ENCODE data around the gene GPANK1. TPM values are rescaled to one million over a fixed set of nuclear protein-coding genes. Genes with fewer than 3 reads are reported as not detected.
A peak's percentile ranks its signal among the peaks of the same experiment; 100 is the strongest.

The GPANK1 gene
- total RNA-seq, 1 donor from 2014 or later: 15.4 TPM

GRCh38 chr6:31639043-31639442, 25.8 kb downstream of the GPANK1 start:
- Histone ChIP-seq H3K4me3 (no peak overlapping the region), H3K27me3 (ENCODE audit: low read depth) (no peaks in the 10 kb centered on the region), H3K36me3 (peaks cover 100% of the 10 kb centered on the region), H3K9me3 (no peaks in the 10 kb centered on the region), H3K27ac (no peak overlapping the region), H3K4me1 (no peaks in the 10 kb centered on the region)
- intact Hi-C loops (cut with DNase I): no loop called here
- no peak for DNase-seq
- TF ChIP-seq, protein P1, sequence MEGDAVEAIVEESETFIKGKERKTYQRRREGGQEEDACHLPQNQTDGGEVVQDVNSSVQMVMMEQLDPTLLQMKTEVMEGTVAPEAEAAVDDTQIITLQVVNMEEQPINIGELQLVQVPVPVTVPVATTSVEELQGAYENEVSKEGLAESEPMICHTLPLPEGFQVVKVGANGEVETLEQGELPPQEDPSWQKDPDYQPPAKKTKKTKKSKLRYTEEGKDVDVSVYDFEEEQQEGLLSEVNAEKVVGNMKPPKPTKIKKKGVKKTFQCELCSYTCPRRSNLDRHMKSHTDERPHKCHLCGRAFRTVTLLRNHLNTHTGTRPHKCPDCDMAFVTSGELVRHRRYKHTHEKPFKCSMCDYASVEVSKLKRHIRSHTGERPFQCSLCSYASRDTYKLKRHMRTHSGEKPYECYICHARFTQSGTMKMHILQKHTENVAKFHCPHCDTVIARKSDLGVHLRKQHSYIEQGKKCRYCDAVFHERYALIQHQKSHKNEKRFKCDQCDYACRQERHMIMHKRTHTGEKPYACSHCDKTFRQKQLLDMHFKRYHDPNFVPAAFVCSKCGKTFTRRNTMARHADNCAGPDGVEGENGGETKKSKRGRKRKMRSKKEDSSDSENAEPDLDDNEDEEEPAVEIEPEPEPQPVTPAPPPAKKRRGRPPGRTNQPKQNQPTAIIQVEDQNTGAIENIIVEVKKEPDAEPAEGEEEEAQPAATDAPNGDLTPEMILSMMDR (IDR thresholded peaks at IDR 0.05): no peak
- ATAC-seq: no peak

DNA sequence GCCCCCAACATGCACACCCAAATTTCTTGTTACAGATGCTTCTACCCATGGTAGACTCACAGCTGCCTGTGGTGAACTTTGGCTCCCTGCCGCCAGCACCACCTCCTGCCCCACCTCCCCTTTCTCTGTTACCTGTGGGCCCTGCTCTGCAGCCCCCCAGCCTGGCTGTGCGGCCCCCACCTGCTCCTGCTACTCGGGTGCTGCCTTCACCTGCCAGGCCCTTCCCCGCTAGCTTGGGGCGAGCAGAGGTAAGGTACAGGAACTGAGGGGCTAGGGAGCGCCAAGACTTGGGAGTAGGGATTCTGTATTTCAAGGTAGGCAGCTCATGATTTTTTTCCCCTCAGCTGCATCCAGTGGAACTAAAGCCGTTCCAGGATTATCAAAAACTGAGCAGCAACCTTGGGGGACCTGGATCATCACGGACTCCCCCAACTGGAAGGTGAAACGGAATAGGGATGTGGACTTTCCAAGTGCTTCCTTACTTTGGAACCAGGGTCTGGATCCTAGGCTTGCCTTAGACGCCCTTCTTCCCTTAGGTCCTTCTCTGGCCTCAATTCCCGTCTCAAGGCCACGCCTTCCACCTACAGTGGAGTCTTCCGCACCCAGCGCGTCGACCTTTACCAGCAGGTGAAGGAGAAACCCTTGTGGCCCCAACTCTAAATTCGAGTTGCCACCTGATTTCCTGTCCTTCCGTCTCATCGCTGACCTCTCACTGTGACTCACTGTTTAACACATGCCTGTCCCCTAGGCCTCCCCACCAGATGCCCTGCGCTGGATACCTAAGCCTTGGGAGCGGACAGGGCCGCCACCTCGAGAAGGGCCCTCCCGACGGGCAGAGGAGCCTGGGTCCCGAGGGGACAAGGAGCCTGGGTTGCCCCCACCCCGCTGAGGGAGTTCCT, 27.9 kb downstream of the GPANK1 start:
- no peak overlapping the region for H3K27ac ChIP-seq
- intact Hi-C loops (cut with DNase I): no loop called here
- ATAC-seq: peak in 1 of 2 donors; percentile 10

DNA sequence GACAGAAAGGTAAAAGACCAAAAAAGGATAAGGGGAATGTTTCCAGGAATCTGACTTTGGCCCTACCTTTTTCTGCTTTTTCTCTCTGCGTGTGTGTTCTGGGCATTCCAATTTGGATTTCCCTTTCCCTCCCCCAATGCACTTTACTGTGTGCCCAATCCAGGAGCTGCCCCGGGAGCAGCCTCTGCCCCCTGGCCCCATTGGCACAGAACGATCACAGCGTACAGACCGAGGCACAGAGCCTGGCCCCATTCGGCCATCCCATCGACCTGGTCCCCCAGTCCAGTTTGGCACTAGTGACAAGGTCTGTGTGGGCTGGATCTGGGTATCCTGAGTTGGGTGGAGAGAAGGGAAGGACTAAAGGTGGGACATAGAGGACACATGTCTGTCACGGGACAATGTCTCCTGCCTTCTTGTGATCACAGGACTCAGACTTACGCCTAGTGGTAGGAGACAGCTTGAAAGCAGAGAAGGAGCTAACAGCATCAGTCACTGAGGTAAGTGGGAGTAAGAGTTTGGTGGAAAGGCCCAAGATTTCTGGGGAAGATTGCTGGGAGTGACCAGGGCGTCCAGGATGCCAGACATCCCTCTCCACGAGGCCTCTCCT, 29.7 kb downstream of the GPANK1 start:
- intact Hi-C loops (cut with DNase I): no loop called here
- peaks cover 100% of the 10 kb centered on the region for H3K36me3 ChIP-seq
- TF ChIP-seq, protein P1 (IDR thresholded peaks at IDR 0.05): no peak

More for the DNA sequence above, 27.9 kb downstream of the GPANK1 start:
- TF ChIP-seq, protein P1 (IDR thresholded peaks at IDR 0.05): no peak
- Histone ChIP-seq H3K4me1 (no peaks in the 10 kb centered on the region), H3K36me3 (peaks cover 100% of the 10 kb centered on the region), H3K27me3 (ENCODE audit: low read depth) (no peaks in the 10 kb centered on the region), H3K4me3 (no peak overlapping the region), H3K9me3 (no peaks in the 10 kb centered on the region)
- no peak for DNase-seq

DNA sequence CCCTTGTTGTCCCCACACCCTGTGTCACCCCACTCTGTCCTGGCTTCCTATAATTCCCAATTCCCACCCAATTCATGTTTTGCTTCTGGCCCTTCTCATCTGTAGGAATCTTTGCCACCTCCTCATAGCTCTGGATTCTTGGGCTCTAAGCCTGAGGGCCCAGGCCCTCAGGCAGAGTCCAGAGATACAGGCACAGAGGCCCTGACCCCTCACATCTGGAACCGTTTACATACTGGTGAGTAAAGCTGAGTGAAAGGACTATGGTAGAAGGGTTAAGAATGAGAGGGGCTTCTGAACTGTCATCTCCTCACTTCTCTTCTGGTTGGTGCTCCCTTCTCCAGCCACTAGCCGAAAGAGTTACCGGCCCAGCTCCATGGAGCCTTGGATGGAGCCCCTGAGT, 30.7 kb downstream of the GPANK1 start:
- TF ChIP-seq, protein P1 (IDR thresholded peaks at IDR 0.05): no peak
- no peaks in the 10 kb centered on the region for H3K4me1 ChIP-seq
- no peak overlapping the region for H3K4me3 ChIP-seq
- intact Hi-C loops (cut with DNase I): no loop called here
- H3K36me3 ChIP-seq: peaks cover 100% of the 10 kb centered on the region
- no peaks in the 10 kb centered on the region for H3K9me3 ChIP-seq
- H3K27ac ChIP-seq: no peak overlapping the region
- DNase-seq (no peak), ATAC-seq (no peak)
- no peaks in the 10 kb centered on the region for H3K27me3 ChIP-seq (ENCODE audit: low read depth)

More for the DNA sequence above, 29.7 kb downstream of the GPANK1 start:
- Histone ChIP-seq H3K4me1 (no peaks in the 10 kb centered on the region), H3K4me3 (no peak overlapping the region), H3K27me3 (ENCODE audit: low read depth) (no peaks in the 10 kb centered on the region), H3K9me3 (no peaks in the 10 kb centered on the region), H3K27ac (no peak overlapping the region)
- ATAC-seq: no peak
- no peak for DNase-seq

DNA sequence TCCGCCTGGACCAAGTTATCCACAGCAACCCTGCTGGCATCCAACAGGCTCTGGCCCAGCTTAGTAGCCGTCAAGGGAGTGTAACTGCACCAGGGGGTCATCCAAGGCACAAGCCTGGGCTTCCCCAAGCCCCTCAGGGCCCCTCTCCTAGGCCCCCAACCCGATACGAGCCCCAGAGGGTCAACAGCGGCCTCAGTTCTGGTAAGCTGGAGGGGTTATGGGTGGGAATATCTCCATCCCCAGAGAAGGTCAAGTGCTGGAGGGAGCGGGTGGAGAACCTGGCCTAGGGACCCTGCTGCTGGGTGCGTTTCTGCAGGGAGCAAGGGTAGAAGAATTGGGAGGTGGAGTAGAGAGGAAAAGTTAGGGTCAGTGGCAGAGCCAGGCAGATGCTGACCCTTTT, 31.4 kb downstream of the GPANK1 start:
- no peaks in the 10 kb centered on the region for H3K4me1 ChIP-seq
- no peak overlapping the region for H3K27ac ChIP-seq
- TF ChIP-seq, protein P1 (IDR thresholded peaks at IDR 0.05): no peak
- peaks cover 100% of the 10 kb centered on the region for H3K36me3 ChIP-seq
- intact Hi-C loops (cut with DNase I): no loop called here
- H3K4me3 ChIP-seq: no peak overlapping the region
- ATAC-seq: no peak
- H3K9me3 ChIP-seq: no peaks in the 10 kb centered on the region
- no peaks in the 10 kb centered on the region for H3K27me3 ChIP-seq (ENCODE audit: low read depth)
- DNase-seq: no peak

Data from lower lobe of right lung (tissue), 2 donors.